Stimulated activated naive CD8-positive, alpha-beta T cell treated with anti-CD3 and anti-CD28 coated beads, Interleukin-15, Interleukin-2, amounts not matched to agents 100 ng/mL and 50 ng/mL, for 24 hours (primary cell): ENCODE measurements around the gene EXOC4.

Source experiments
- H3K27ac Mint-ChIP-seq: one replicate; pipeline ENCODE4 v1.8.0; 2021; ENCODE audit warnings: mild to moderate bottlenecking, mixed read lengths
- H3K27me3 Mint-ChIP-seq: one replicate; pipeline ENCODE4 v1.8.0; 2021; ENCODE audit warnings: mixed read lengths
- H3K36me3 Mint-ChIP-seq: one replicate; pipeline ENCODE4 v1.8.0; 2021; ENCODE audit warnings: low read depth, mixed read lengths
- H3K4me1 Mint-ChIP-seq: one replicate; pipeline ENCODE4 v1.8.0; 2021; ENCODE audit warnings: low read depth, mixed read lengths
- H3K4me3 Mint-ChIP-seq: one replicate; pipeline ENCODE4 v1.8.0; 2021; ENCODE audit warnings: mild to moderate bottlenecking, mixed read lengths
- H3K9me3 Mint-ChIP-seq: one replicate; pipeline ENCODE4 v1.8.0; 2021; ENCODE audit warnings: mixed read lengths

EXOC4 gene

GRCh38 chr7:134037991-134038390, 785.1 kb downstream of the EXOC4 start:
- Mint-ChIP-seq H3K4me3 (no peak overlapping the region), H3K36me3 (peaks cover 8% of the 10 kb centered on the region), H3K4me1 (no peaks in the 10 kb centered on the region), H3K9me3 (no peaks in the 10 kb centered on the region), H3K27ac (no peak overlapping the region), H3K27me3 (no peaks in the 10 kb centered on the region)

- no peak overlapping the region for H3K27ac Mint-ChIP-seq
- no peaks in the 10 kb centered on the region for H3K4me1 Mint-ChIP-seq
- H3K4me3 Mint-ChIP-seq: no peak overlapping the region
- H3K9me3 Mint-ChIP-seq: no peaks in the 10 kb centered on the region
- H3K27me3 Mint-ChIP-seq: no peaks in the 10 kb centered on the region
- peaks cover 8% of the 10 kb centered on the region for H3K36me3 Mint-ChIP-seq
Observed at GRCh38 chr7:134040988-134041387, 788.1 kb downstream of the EXOC4 start.

DNA sequence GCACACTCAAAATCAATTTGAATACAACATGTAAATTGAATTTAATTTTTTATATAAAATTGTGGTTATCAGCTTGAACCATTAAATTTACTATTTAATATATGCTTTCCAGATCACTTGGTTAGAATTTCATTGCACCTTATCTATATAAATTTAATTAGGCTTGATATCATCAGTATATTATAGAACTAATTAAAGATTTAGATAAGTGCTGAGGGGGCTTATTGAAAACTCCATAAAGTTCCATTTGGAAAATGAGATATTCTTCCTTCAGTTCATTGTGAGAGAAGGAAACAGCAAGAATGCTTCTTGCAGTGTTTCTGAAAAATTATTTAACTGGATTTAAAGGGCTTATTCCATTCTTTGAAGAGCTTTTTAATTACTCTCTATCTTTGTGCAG, 788.6 kb downstream of the EXOC4 start:
- no peak overlapping the region for H3K4me3 Mint-ChIP-seq
- H3K9me3 Mint-ChIP-seq: no peaks in the 10 kb centered on the region
- H3K27me3 Mint-ChIP-seq: no peaks in the 10 kb centered on the region
- no peak overlapping the region for H3K27ac Mint-ChIP-seq
- peaks cover 8% of the 10 kb centered on the region for H3K36me3 Mint-ChIP-seq
- H3K4me1 Mint-ChIP-seq: no peaks in the 10 kb centered on the region

GRCh38 chr7:134042307-134042706, 789.4 kb downstream of the EXOC4 start:
- Mint-ChIP-seq H3K36me3 (peaks cover 4% of the 10 kb centered on the region), H3K27me3 (no peaks in the 10 kb centered on the region), H3K27ac (no peak overlapping the region), H3K4me1 (no peaks in the 10 kb centered on the region), H3K9me3 (no peaks in the 10 kb centered on the region), H3K4me3 (no peak overlapping the region)

GRCh38 chr7:134044682-134045081, 791.8 kb downstream of the EXOC4 start:
- Mint-ChIP-seq H3K27me3 (no peaks in the 10 kb centered on the region), H3K4me1 (no peaks in the 10 kb centered on the region), H3K36me3 (peaks cover 11% of the 10 kb centered on the region), H3K9me3 (no peaks in the 10 kb centered on the region), H3K4me3 (no peak overlapping the region), H3K27ac (no peak overlapping the region)

DNA sequence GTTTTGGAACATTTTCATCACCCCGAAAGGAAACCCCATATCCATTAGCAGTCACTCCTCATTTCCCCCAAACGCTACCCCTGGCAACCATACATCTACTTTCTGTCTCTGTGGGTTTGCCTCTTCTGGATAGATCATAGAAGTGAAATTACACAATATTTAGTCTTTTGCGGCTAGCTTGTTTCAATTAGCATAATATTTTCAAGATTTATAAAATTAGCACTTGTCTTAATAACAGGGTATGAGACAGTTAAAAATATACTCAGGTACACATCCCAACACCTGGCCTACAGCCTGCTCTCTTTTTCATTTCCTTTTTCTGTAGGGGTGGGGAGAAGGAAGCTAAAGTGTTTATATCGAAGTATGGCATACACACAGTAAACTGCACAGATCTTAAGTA, 792.8 kb downstream of the EXOC4 start:
- peaks cover 11% of the 10 kb centered on the region for H3K36me3 Mint-ChIP-seq
- H3K27me3 Mint-ChIP-seq: no peaks in the 10 kb centered on the region
- H3K27ac Mint-ChIP-seq: no peak overlapping the region
- no peak overlapping the region for H3K4me3 Mint-ChIP-seq
- H3K9me3 Mint-ChIP-seq: no peaks in the 10 kb centered on the region
- H3K4me1 Mint-ChIP-seq: no peaks in the 10 kb centered on the region

DNA sequence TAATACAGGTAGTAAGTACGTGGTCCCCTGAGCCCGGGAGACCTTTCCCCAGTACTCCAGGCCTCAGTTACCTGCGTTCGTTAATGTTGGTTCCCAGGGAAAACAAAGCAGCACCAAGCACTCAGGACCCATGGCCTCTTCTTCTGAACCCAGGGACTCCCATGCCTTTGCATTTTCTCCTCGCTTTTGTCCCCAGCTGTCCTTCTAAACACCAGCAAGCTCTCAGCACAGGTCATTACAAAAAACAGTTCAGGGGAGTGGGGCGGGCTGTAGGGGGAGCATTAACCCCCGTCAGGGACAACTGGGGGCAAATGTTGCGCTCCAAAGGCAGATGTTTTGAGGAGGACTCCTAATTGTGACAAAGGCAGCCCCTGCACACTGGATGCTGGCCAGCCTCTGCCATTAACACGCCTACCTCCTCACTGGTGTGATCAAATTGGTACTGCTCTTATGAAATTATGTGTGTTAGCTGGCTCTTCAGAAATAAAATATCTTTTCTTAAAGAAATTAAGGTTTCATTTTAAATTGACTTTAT, 793.8 kb downstream of the EXOC4 start:
- Mint-ChIP-seq H3K4me1 (no peaks in the 10 kb centered on the region), H3K27me3 (no peaks in the 10 kb centered on the region), H3K9me3 (no peaks in the 10 kb centered on the region), H3K27ac (no peak overlapping the region), H3K4me3 (no peak overlapping the region), H3K36me3 (peaks cover 11% of the 10 kb centered on the region)

DNA sequence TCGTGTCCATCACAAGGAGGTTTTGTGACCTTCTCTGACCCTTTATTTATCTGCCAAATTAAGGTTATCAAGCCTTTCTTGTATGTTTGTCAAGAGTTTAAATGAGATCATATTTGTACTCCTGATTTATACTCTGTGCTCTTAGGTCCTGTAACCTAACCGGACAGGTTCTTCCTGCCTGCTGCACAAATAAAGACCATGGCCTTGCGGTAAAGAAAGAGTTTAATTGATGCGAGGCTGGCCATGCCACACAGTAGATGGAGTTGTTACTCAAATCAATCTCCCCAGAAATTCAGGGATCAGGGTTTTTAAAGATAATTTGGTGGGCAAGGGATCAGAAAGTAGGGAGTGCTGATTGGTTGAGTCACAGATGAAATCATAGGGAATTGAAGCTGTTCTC, 794.8 kb downstream of the EXOC4 start:
- H3K27ac Mint-ChIP-seq: no peak overlapping the region
- H3K9me3 Mint-ChIP-seq: no peaks in the 10 kb centered on the region
- H3K36me3 Mint-ChIP-seq: peaks cover 11% of the 10 kb centered on the region
- H3K27me3 Mint-ChIP-seq: no peaks in the 10 kb centered on the region
- H3K4me1 Mint-ChIP-seq: no peaks in the 10 kb centered on the region
- no peak overlapping the region for H3K4me3 Mint-ChIP-seq

DNA sequence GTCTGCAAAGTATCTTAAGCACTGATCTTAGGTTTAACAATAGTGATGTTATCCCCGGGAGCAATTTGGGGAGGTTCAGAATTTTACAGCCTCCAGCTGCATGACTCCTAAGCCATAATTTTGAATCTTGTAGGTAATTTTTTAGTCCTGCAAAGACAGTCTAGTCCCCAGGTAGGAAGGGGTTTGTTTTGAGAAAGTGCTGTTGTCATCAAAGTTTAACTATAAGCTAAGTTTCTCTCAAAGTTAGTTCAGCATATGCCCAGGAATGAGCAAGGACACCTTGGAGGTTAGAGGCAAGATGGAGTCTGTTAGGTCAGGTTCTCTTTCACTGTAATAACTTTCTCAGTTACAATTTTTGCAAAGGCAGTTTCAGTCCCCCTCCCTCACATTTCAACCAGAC, 795.3 kb downstream of the EXOC4 start:
- H3K36me3 Mint-ChIP-seq: peaks cover 11% of the 10 kb centered on the region
- H3K27ac Mint-ChIP-seq: no peak overlapping the region
- no peak overlapping the region for H3K4me3 Mint-ChIP-seq
- H3K27me3 Mint-ChIP-seq: no peaks in the 10 kb centered on the region
- H3K4me1 Mint-ChIP-seq: no peaks in the 10 kb centered on the region
- H3K9me3 Mint-ChIP-seq: no peaks in the 10 kb centered on the region

DNA sequence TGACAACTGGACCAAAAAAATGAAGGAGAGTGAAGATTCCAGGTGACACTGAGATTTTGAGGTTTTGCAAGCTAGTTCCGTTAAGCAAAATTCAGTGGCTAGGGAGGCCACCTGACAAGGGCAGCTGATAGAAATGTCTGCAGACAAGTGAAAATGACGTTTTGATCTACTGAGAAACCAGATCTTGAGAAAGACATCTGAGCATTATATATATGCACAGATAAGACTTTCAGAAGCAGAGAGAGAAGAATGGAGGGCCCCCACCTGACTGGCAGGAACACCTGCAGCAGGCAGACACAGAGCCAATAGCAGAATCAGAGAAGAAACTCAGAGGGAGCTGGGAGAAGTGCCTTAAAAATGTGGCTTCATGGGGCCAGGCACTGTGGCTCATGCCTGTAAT, 798.1 kb downstream of the EXOC4 start:
- Mint-ChIP-seq H3K4me1 (no peaks in the 10 kb centered on the region), H3K36me3 (peaks cover 15% of the 10 kb centered on the region), H3K27me3 (no peaks in the 10 kb centered on the region), H3K9me3 (no peaks in the 10 kb centered on the region), H3K4me3 (no peak overlapping the region), H3K27ac (no peak overlapping the region)

- no peaks in the 10 kb centered on the region for H3K4me1 Mint-ChIP-seq
- no peaks in the 10 kb centered on the region for H3K27me3 Mint-ChIP-seq
- H3K36me3 Mint-ChIP-seq: peaks cover 4% of the 10 kb centered on the region
- no peaks in the 10 kb centered on the region for H3K9me3 Mint-ChIP-seq
- H3K4me3 Mint-ChIP-seq: no peak overlapping the region
- H3K27ac Mint-ChIP-seq: no peak overlapping the region
Observed at GRCh38 chr7:134056816-134057215, 803.9 kb downstream of the EXOC4 start.

DNA sequence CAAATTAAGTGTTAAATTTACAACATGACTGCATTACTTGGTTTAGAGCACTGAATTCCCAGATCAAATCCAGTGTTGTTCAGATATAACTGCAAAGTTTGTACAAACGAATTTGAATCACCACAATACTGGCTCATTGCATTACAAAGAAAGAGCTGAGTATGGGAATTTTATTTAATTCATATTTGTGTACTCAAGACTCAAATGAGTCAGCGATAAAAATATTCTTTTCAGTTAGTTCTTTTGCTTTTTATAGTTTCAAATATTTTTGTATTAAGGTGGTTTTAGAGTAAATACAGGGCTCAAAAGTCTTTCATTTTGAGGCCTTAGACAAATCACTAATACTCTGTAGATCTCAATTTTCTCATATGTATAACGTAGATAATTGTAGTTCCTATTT, 805.6 kb downstream of the EXOC4 start:
- no peak overlapping the region for H3K4me3 Mint-ChIP-seq
- peaks cover 11% of the 10 kb centered on the region for H3K36me3 Mint-ChIP-seq
- H3K4me1 Mint-ChIP-seq: no peaks in the 10 kb centered on the region
- H3K27me3 Mint-ChIP-seq: no peaks in the 10 kb centered on the region
- no peak overlapping the region for H3K27ac Mint-ChIP-seq
- no peaks in the 10 kb centered on the region for H3K9me3 Mint-ChIP-seq

GRCh38 chr7:134058980-134059379, 806.1 kb downstream of the EXOC4 start:
- Mint-ChIP-seq H3K27me3 (no peaks in the 10 kb centered on the region), H3K4me1 (no peaks in the 10 kb centered on the region), H3K9me3 (no peaks in the 10 kb centered on the region), H3K36me3 (peaks cover 11% of the 10 kb centered on the region), H3K4me3 (no peak overlapping the region), H3K27ac (no peak overlapping the region)

DNA sequence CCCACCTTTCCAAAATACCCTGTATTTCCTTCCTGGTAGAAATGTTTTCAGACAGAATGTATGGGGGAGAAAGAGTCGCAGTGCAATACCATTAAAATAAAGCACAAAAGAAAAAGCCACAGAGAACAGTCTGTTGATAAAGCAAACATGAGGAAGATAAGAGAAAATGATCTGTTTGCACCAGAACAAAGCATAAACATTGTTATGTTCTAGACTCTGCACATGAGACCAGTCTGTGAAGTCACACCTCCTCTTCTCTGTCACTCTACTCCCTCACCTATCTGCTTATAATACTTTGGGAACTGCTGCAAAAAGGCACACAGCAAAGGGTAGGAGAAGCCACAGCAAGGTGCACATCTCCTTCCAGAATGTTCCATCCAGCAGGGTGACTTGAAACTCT, 807.0 kb downstream of the EXOC4 start:
- Mint-ChIP-seq H3K9me3 (no peaks in the 10 kb centered on the region), H3K36me3 (peaks cover 8% of the 10 kb centered on the region), H3K4me3 (no peak overlapping the region), H3K4me1 (no peaks in the 10 kb centered on the region), H3K27ac (no peak overlapping the region), H3K27me3 (no peaks in the 10 kb centered on the region)

DNA sequence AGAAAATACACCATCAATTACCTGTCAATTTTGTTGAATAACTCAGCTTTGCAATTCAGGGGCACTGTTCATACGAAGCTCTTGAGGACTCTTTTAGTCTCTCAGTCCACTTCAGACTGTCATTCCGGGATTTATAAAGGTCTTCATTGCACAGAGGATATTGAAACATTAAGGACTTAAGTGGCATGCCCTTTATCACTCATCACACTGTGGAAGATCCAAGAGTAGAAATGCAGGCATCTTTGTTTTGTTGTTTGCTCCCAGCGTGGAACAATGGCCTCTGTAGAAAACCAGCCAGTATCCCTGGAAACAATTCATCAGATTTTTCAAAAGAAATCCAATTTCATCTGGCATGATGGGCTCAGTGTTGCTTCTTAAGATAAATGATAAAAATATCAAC, 808.0 kb downstream of the EXOC4 start:
- Mint-ChIP-seq H3K27ac (no peak overlapping the region), H3K4me1 (no peaks in the 10 kb centered on the region), H3K9me3 (no peaks in the 10 kb centered on the region), H3K27me3 (no peaks in the 10 kb centered on the region), H3K36me3 (peaks cover 17% of the 10 kb centered on the region), H3K4me3 (no peak overlapping the region)

DNA sequence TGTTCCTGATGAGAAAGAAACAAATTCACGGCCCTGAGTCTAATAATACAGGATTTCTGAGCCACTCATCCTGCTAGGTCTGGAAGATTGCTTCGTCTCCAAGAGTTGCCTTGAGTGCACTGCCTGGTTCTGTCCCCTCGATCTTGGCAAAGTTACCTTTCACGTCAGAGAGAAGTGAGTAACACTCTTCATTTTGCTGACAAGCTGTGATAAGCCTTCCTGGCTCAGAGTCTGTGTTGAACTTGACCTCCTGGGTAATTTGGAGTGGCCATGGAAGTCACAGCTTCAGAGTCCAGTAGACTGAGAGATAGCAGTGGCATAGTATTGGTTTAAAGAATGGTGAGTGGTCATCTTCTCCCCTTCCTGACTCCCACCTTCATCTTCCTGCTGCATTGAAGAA, 809.6 kb downstream of the EXOC4 start:
- no peak overlapping the region for H3K27ac Mint-ChIP-seq
- no peak overlapping the region for H3K4me3 Mint-ChIP-seq
- H3K4me1 Mint-ChIP-seq: no peaks in the 10 kb centered on the region
- H3K36me3 Mint-ChIP-seq: peaks cover 25% of the 10 kb centered on the region
- no peaks in the 10 kb centered on the region for H3K27me3 Mint-ChIP-seq
- H3K9me3 Mint-ChIP-seq: no peaks in the 10 kb centered on the region
